Right lobe of liver (tissue), 4 donors: ENCODE measurements around the gene PYHIN1.

Source experiments
- POLR2A ChIP-seq: fragments of 450-650 bp; IDR thresholded peaks from one replicate; pipeline ENCODE4 v1.6.1; 2017; ENCODE audit warnings: antibody characterized with exemption, mild to moderate bottlenecking
- TF ChIP-seq, protein P1 (sequence below), 4 donors: fragments of 200-600 bp in 3 of 4; fragments of 450-650 bp in 1 of 4; IDR thresholded peaks; one replicate each; pipeline versions ENCODE4 v1.5.1 to v1.8.0; 2016 to 2022; ENCODE audit warnings: antibody characterized with exemption in 4 of 4, mild to moderate bottlenecking in 2 of 4
- donor health status: DM: no; HTN: no; CAD: no.
- donor health status: DM: no; HTN: no; CAD: no.
- donor health status: DM: no; HTN: yes; CAD: no.

DNA sequence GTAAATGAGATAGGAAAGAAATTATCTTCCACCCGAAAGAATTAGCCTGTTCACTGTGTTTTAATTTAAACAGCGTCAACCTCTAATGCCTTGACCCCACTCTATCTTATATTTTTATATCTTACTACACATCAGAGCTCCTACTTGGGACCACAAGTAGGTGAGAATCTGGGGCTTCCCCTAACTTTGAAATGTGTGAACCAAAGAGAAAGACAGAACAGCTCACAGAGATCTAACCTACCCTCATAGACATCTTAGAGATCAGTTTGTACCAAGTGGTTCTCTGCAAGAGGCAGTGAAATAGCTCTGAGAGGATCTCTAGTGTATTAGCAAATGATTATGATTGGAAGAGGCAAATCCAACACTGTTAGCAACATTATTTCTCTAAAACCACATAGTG lies 47.4 kb downstream of the PYHIN1 start:
- TF ChIP-seq, protein P1, sequence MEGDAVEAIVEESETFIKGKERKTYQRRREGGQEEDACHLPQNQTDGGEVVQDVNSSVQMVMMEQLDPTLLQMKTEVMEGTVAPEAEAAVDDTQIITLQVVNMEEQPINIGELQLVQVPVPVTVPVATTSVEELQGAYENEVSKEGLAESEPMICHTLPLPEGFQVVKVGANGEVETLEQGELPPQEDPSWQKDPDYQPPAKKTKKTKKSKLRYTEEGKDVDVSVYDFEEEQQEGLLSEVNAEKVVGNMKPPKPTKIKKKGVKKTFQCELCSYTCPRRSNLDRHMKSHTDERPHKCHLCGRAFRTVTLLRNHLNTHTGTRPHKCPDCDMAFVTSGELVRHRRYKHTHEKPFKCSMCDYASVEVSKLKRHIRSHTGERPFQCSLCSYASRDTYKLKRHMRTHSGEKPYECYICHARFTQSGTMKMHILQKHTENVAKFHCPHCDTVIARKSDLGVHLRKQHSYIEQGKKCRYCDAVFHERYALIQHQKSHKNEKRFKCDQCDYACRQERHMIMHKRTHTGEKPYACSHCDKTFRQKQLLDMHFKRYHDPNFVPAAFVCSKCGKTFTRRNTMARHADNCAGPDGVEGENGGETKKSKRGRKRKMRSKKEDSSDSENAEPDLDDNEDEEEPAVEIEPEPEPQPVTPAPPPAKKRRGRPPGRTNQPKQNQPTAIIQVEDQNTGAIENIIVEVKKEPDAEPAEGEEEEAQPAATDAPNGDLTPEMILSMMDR (IDR thresholded peaks at IDR 0.05): no peak
- no peak for TF ChIP-seq POLR2A
